Lower leg skin (tissue), 3 donors: ENCODE measurements around the gene EMC8.

Source experiments
- CTCF ChIP-seq, 3 donors: fragments of 450-650 bp; IDR thresholded peaks; one replicate each; pipeline ENCODE4 v1.5.1; 2016; ENCODE audit warnings: antibody characterized with exemption in 3 of 3, mild to moderate bottlenecking in 3 of 3, moderate library complexity in 2 of 3
- POLR2A ChIP-seq, 2 donors: fragments of 450-650 bp; IDR thresholded peaks; one replicate each; pipeline ENCODE4 v1.6.1; 2016 to 2017; ENCODE audit warnings: antibody characterized with exemption in 2 of 2, mild to moderate bottlenecking in 1 of 2, moderate library complexity in 1 of 2

- TF ChIP-seq CTCF (IDR thresholded peaks at IDR 0.05) (no peak), POLR2A (IDR thresholded peaks at IDR 0.05) (no peak)
These were observed 69.7 kb downstream of the EMC8 start for GRCh38 chr16:85729452-85730185.
